Liver (tissue), 9 donors: ENCODE data around the gene PGR. TPM values are rescaled to one million over a fixed set of nuclear protein-coding genes. Genes with fewer than 3 reads are reported as not detected.

Source experiments
- DNase-seq: peaks from one replicate; pipeline ENCODE4 v3.0.0-alpha.2; 2017; ENCODE audit warnings: low spot score
- H3K27ac ChIP-seq, 2 donors: one replicate each; pipeline ENCODE4 v1.7.0; 2013; ENCODE audit warnings: inconsistent platforms in 2 of 2, low read length in 2 of 2, control low read depth in 1 of 2, low read depth in 1 of 2, mild to moderate bottlenecking in 1 of 2
- H3K27me3 ChIP-seq, 4 donors: one replicate each; pipeline versions ENCODE4 v1.6.1 to v1.7.0; 2013; ENCODE audit warnings: low read length in 3 of 4, inconsistent platforms in 1 of 4, mild to moderate bottlenecking in 1 of 4, moderate library complexity in 1 of 4; ENCODE audit not compliant: control insufficient read depth in 4 of 4, insufficient read depth in 4 of 4
- H3K36me3 ChIP-seq, 4 donors: one replicate each; pipeline versions ENCODE4 v1.6.1 to v1.7.0; 2013; ENCODE audit warnings: low read length in 3 of 4, mild to moderate bottlenecking in 3 of 4, low read depth in 1 of 4, moderate library complexity in 1 of 4; ENCODE audit not compliant: control insufficient read depth in 4 of 4, insufficient read depth in 3 of 4
- H3K4me1 ChIP-seq, 4 donors: one replicate each; pipeline versions ENCODE4 v1.6.1 to v1.7.0; 2013; ENCODE audit warnings: low read length in 3 of 4, mild to moderate bottlenecking in 3 of 4, moderate library complexity in 1 of 4; ENCODE audit not compliant: control insufficient read depth in 4 of 4, insufficient read depth in 4 of 4
- H3K4me3 ChIP-seq, 3 donors: one replicate each; pipeline versions ENCODE4 v1.6.1 to v1.7.0; 2013; ENCODE audit warnings: low read length in 3 of 3, control low read depth in 1 of 3, low read depth in 1 of 3, mild to moderate bottlenecking in 1 of 3
- H3K9ac ChIP-seq, 2 donors: one replicate each; pipeline ENCODE4 v1.7.0; 2013; ENCODE audit warnings: low read length in 2 of 2, mild to moderate bottlenecking in 2 of 2, moderate library complexity in 2 of 2, control low read depth in 1 of 2, low read depth in 1 of 2
- H3K9me3 ChIP-seq, 4 donors: one replicate each; pipeline versions ENCODE4 v1.6.1 to v1.7.0; 2013; ENCODE audit warnings: low read length in 3 of 4; ENCODE audit not compliant: control insufficient read depth in 4 of 4
- CTCF ChIP-seq: fragments of 150-350 bp; IDR thresholded peaks from 2 replicates; pipeline ENCODE4 v1.5.1; 2017; ENCODE audit warnings: improper control_type of control experiment, low read depth, low read length; ENCODE audit not compliant: missing input control
- EGR1 ChIP-seq, 2 donors: IDR thresholded peaks; 2 replicates each; pipeline ENCODE4 v1.6.1; 2016 to 2018; ENCODE audit warnings: antibody characterized with exemption in 2 of 2, low read depth in 2 of 2
- FOXA1 ChIP-seq: IDR thresholded peaks from 2 replicates; pipeline ENCODE4 v1.6.1; 2016; ENCODE audit warnings: antibody characterized with exemption
- FOXA2 ChIP-seq: IDR thresholded peaks from 2 replicates; pipeline ENCODE4 v1.6.1; 2016; ENCODE audit warnings: antibody characterized with exemption
- GABPA ChIP-seq, 2 donors: IDR thresholded peaks in 1 of 2; conservative IDR thresholded peaks in 1 of 2; 2 replicates each; pipeline ENCODE4 v1.6.1; 2016; ENCODE audit warnings: antibody characterized with exemption in 2 of 2, mild to moderate bottlenecking in 1 of 2, moderate library complexity in 1 of 2
- HNF4A ChIP-seq, 2 donors: conservative IDR thresholded peaks; 2 replicates each; pipeline ENCODE4 v1.6.1; 2016; ENCODE audit warnings: antibody characterized with exemption in 2 of 2, mild to moderate bottlenecking in 2 of 2
- HNF4G ChIP-seq: IDR thresholded peaks from 2 replicates; pipeline ENCODE4 v1.6.1; 2016; ENCODE audit warnings: antibody characterized with exemption
- JUND ChIP-seq, 2 donors: IDR thresholded peaks; 2 replicates each; pipeline ENCODE4 v1.6.1; 2016; ENCODE audit warnings: antibody characterized with exemption in 2 of 2
- MAX ChIP-seq: IDR thresholded peaks from 2 replicates; pipeline ENCODE4 v1.6.1; 2016; ENCODE audit warnings: antibody characterized with exemption
- NR2F2 ChIP-seq: IDR thresholded peaks from 2 replicates; pipeline ENCODE4 v1.6.1; 2016; ENCODE audit warnings: antibody characterized with exemption
- RAD21 ChIP-seq, 2 donors: IDR thresholded peaks; 2 replicates each; pipeline ENCODE4 v1.6.1; 2016; ENCODE audit warnings: antibody characterized with exemption in 2 of 2, mild to moderate bottlenecking in 2 of 2
- REST ChIP-seq: IDR thresholded peaks from 2 replicates; pipeline ENCODE4 v1.6.1; 2016; ENCODE audit warnings: antibody characterized with exemption, mild to moderate bottlenecking
- RXRA ChIP-seq, 2 donors: IDR thresholded peaks; 2 replicates each; pipeline ENCODE4 v1.6.1; 2017 to 2018; ENCODE audit warnings: antibody characterized with exemption in 2 of 2, mild to moderate bottlenecking in 1 of 2
- SP1 ChIP-seq: IDR thresholded peaks from 2 replicates; pipeline ENCODE4 v1.6.1; 2018; ENCODE audit warnings: antibody characterized with exemption, mild to moderate bottlenecking
- TAF1 ChIP-seq: conservative IDR thresholded peaks from 2 replicates; pipeline ENCODE4 v1.6.1; 2016; ENCODE audit warnings: antibody characterized with exemption, mild to moderate bottlenecking
- YY1 ChIP-seq: IDR thresholded peaks from 2 replicates; pipeline ENCODE4 v1.6.1; 2016; ENCODE audit warnings: antibody characterized with exemption, mild to moderate bottlenecking
- WGBS: extraction: QIAGEN DNeasy Blood & Tissue Kit; methylation state at CpG from one replicate; pipeline ENCODE4 v1.1.7; 2013; 5-methylcytosine and 5-hydroxymethylcytosine counted together
- polyA plus RNA-seq, 2 donors: library from polyadenylated mRNA; stranded (reverse) in 1 of 2; unstranded in 1 of 2; fragments of 200-250 nt in 1 of 2; fragments of >200 nt in 1 of 2; fragmentation: Nextera tagmentation in 1 of 2; extraction: Ambion mirVana in 1 of 2; gene quantifications; one replicate each; pipeline versions ENCODE4 v1.2.1 to v1.2.3, GENCODE V29; 2013 to 2015
- total RNA-seq, 2 donors: library from RNA; depleted of rRNA; stranded (reverse); fragments of >200 nt; gene quantifications; one replicate each; pipeline ENCODE4 v1.2.3, GENCODE V29; 2014
- TF ChIP-seq, protein P1 (sequence below): IDR thresholded peaks from 2 replicates; pipeline ENCODE4 v1.6.1; 2016; ENCODE audit warnings: antibody characterized with exemption
- TF ChIP-seq, protein P2 (sequence below): IDR thresholded peaks from 2 replicates; pipeline ENCODE4 v1.6.1; 2016; ENCODE audit warnings: antibody characterized with exemption
- donor health status: healthy.
- donor health status: healthy.
- donor health status: healthy.
- donor health status: healthy.
- donor health status: healthy.

PGR gene
- total and polyA plus RNA-seq, 4 donors = 0.04 to 0.17 (median 0.16) TPM; not detected in 1

- DNase-seq = no peak
- Histone ChIP-seq H3K27ac (no peak overlapping the region), H3K4me3 (no peak overlapping the region), H3K27me3 (no peaks in the 10 kb centered on the region), H3K9me3 (no peaks in the 10 kb centered on the region), H3K4me1 (peaks cover 0 to 8% (median 6%) of the 10 kb centered on the region in 4 donors), H3K9ac (no peak overlapping the region), H3K36me3 (no peaks in the 10 kb centered on the region)
- WGBS = 72% methylated on average over 1 of the region's 1 CpG
- TF ChIP-seq NR2F2 = no peak
- TF ChIP-seq FOXA2 = no peak
Measured at GRCh38 chr11:101030692-101031091, 98.9 kb downstream of the PGR start.

DNA sequence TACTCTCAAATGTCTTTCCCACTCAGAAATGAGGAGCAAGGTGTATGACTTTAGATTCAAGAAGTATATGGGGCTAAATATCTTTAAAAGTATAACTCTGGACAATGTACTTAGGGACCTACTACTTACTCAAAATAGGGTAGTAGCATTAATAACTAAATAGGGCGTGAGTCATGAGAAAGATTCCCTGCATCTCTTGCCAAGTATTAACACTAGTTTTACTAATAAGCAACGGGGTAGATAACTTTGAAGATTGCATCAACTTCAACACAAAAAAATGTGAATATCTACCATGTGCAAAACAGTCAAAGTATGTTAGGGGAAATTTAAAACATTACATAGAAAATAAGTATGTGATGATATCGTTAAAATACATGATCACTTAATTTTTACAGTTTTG lies 99.6 kb downstream of the PGR start:
- DNase-seq = no peak
- H3K36me3 ChIP-seq = no peaks in the 10 kb centered on the region
- 79% methylated on average over 3 of the region's 3 CpGs for WGBS
- no peak for TF ChIP-seq NR2F2
- TF ChIP-seq, protein P1, sequence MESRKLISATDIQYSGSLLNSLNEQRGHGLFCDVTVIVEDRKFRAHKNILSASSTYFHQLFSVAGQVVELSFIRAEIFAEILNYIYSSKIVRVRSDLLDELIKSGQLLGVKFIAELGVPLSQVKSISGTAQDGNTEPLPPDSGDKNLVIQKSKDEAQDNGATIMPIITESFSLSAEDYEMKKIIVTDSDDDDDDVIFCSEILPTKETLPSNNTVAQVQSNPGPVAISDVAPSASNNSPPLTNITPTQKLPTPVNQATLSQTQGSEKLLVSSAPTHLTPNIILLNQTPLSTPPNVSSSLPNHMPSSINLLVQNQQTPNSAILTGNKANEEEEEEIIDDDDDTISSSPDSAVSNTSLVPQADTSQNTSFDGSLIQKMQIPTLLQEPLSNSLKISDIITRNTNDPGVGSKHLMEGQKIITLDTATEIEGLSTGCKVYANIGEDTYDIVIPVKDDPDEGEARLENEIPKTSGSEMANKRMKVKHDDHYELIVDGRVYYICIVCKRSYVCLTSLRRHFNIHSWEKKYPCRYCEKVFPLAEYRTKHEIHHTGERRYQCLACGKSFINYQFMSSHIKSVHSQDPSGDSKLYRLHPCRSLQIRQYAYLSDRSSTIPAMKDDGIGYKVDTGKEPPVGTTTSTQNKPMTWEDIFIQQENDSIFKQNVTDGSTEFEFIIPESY = no peak
- no peak for TF ChIP-seq SP1
- TF ChIP-seq, protein P2, sequence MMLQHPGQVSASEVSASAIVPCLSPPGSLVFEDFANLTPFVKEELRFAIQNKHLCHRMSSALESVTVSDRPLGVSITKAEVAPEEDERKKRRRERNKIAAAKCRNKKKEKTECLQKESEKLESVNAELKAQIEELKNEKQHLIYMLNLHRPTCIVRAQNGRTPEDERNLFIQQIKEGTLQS = no peak
- no peak for TF ChIP-seq JUND (IDR thresholded peaks at IDR 0.05)
- no peak for TF ChIP-seq YY1
- TF ChIP-seq REST = no peak
- no peak for TF ChIP-seq HNF4A (conservative IDR thresholded peaks at IDR 0.05)
- TF ChIP-seq GABPA (IDR thresholded peaks at IDR 0.05 in 1 of 2, conservative IDR thresholded peaks at IDR 0.05 in 1 of 2) = no peak
- no peak for TF ChIP-seq EGR1 (IDR thresholded peaks at IDR 0.05; ENCODE audit: low read depth in 2 of 2)
- no peak for TF ChIP-seq RXRA (IDR thresholded peaks at IDR 0.05)
- no peak for TF ChIP-seq CTCF
- TF ChIP-seq RAD21 (IDR thresholded peaks at IDR 0.05) = no peak
- no peak for TF ChIP-seq HNF4G
- TF ChIP-seq FOXA2 = no peak
- TF ChIP-seq FOXA1 = no peak
- TF ChIP-seq TAF1 = no peak
- no peak for TF ChIP-seq MAX
- H3K27me3 ChIP-seq = no peaks in the 10 kb centered on the region
- H3K27ac ChIP-seq = no peak overlapping the region
- peaks cover 0 to 8% (median 6%) of the 10 kb centered on the region in 4 donors for H3K4me1 ChIP-seq
- H3K9ac ChIP-seq = no peak overlapping the region
- H3K9me3 ChIP-seq = no peaks in the 10 kb centered on the region
- no peak overlapping the region for H3K4me3 ChIP-seq
